ENCODE results near the gene NUDT13. TPM values are rescaled to one million over a fixed set of nuclear protein-coding genes. Genes with fewer than 3 reads are reported as not detected.

NUDT13 gene
- total RNA-seq, 1 donor from 2014 or later, result 2.3 TPM

GRCh38 chr10:73073627-73074026 is 36.6 kb upstream of the NUDT13 start:
- H3K27ac Mint-ChIP-seq (ENCODE audit: unreplicated experiment), result no peak overlapping the region
- no peak for DNase-seq (ENCODE audit: low spot score)
- no peaks in the 10 kb centered on the region for H3K9me3 Mint-ChIP-seq (ENCODE audit: unreplicated experiment)
- H3K27me3 Mint-ChIP-seq (ENCODE audit: unreplicated experiment), result peaks cover 5% of the 10 kb centered on the region
- no peak overlapping the region for H3K4me3 Mint-ChIP-seq (ENCODE audit: unreplicated experiment)
- no peak for TF ChIP-seq CTCF (IDR thresholded peaks at IDR 0.05; ENCODE audit: unreplicated experiment)
- peaks cover 7% of the 10 kb centered on the region for H3K4me1 Mint-ChIP-seq (ENCODE audit: unreplicated experiment)
- H3K36me3 Mint-ChIP-seq (ENCODE audit: low read depth, unreplicated experiment), result no peaks in the 10 kb centered on the region

DNA sequence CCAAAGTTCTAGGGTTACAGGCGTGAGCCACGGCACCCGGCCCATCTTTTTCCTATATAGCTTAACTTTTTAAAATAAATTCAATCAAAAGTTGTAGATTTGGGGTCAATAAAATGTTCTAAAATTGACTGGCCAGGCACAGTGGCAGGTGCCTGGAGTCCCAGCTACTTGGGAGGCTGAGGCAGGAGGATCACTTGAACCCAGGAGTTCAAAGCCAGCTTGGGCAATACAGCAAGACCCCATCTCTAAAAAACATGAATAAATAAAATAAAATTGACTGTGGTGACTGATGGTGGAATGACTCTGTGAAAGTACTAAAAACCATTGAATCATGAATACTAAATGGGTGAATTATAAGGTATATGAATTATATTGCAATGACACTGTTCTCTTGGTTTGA is 34.4 kb upstream of the NUDT13 start:
- Mint-ChIP-seq H3K4me1 (ENCODE audit: unreplicated experiment) (peaks cover 7% of the 10 kb centered on the region), H3K27ac (ENCODE audit: unreplicated experiment) (no peak overlapping the region), H3K27me3 (ENCODE audit: unreplicated experiment) (peaks cover 5% of the 10 kb centered on the region), H3K4me3 (ENCODE audit: unreplicated experiment) (no peak overlapping the region), H3K9me3 (ENCODE audit: unreplicated experiment) (no peaks in the 10 kb centered on the region), H3K36me3 (ENCODE audit: low read depth, unreplicated experiment) (no peaks in the 10 kb centered on the region)
- no peak for TF ChIP-seq CTCF (IDR thresholded peaks at IDR 0.05; ENCODE audit: unreplicated experiment)
- no peak for DNase-seq (ENCODE audit: low spot score)

- TF ChIP-seq CTCF (IDR thresholded peaks at IDR 0.05; ENCODE audit: unreplicated experiment), result no peak
- no peak overlapping the region for H3K4me3 Mint-ChIP-seq (ENCODE audit: unreplicated experiment)
- peaks cover 7% of the 10 kb centered on the region for H3K4me1 Mint-ChIP-seq (ENCODE audit: unreplicated experiment)
- H3K27ac Mint-ChIP-seq (ENCODE audit: unreplicated experiment), result peak overlapping the region; percentile 65
- peaks cover 5% of the 10 kb centered on the region for H3K27me3 Mint-ChIP-seq (ENCODE audit: unreplicated experiment)
- no peaks in the 10 kb centered on the region for H3K36me3 Mint-ChIP-seq (ENCODE audit: low read depth, unreplicated experiment)
- no peaks in the 10 kb centered on the region for H3K9me3 Mint-ChIP-seq (ENCODE audit: unreplicated experiment)
- DNase-seq (ENCODE audit: low spot score), result no peak
Measured at GRCh38 chr10:73076360-73077183, 33.7 kb upstream of the NUDT13 start.

GRCh38 chr10:73079779-73080541 is 30.3 kb upstream of the NUDT13 start:
- peaks cover 7% of the 10 kb centered on the region for H3K4me1 Mint-ChIP-seq (ENCODE audit: unreplicated experiment)
- H3K9me3 Mint-ChIP-seq (ENCODE audit: unreplicated experiment), result no peaks in the 10 kb centered on the region
- H3K4me3 Mint-ChIP-seq (ENCODE audit: unreplicated experiment), result no peak overlapping the region
- no peak overlapping the region for H3K27ac Mint-ChIP-seq (ENCODE audit: unreplicated experiment)
- no peaks in the 10 kb centered on the region for H3K27me3 Mint-ChIP-seq (ENCODE audit: unreplicated experiment)
- no peak for DNase-seq (ENCODE audit: low spot score)
- no peak for TF ChIP-seq CTCF (IDR thresholded peaks at IDR 0.05; ENCODE audit: unreplicated experiment)
- H3K36me3 Mint-ChIP-seq (ENCODE audit: low read depth, unreplicated experiment), result no peaks in the 10 kb centered on the region

- no peak overlapping the region for H3K4me3 Mint-ChIP-seq (ENCODE audit: unreplicated experiment)
- H3K9me3 Mint-ChIP-seq (ENCODE audit: unreplicated experiment), result no peaks in the 10 kb centered on the region
- no peaks in the 10 kb centered on the region for H3K36me3 Mint-ChIP-seq (ENCODE audit: low read depth, unreplicated experiment)
- no peak for TF ChIP-seq CTCF (IDR thresholded peaks at IDR 0.05; ENCODE audit: unreplicated experiment)
- no peak overlapping the region for H3K27ac Mint-ChIP-seq (ENCODE audit: unreplicated experiment)
- no peaks in the 10 kb centered on the region for H3K4me1 Mint-ChIP-seq (ENCODE audit: unreplicated experiment)
- no peaks in the 10 kb centered on the region for H3K27me3 Mint-ChIP-seq (ENCODE audit: unreplicated experiment)
- DNase-seq (ENCODE audit: low spot score), result no peak
Measured at GRCh38 chr10:73083221-73083620, 27.0 kb upstream of the NUDT13 start.

Data from endothelial cell (in vitro differentiated cells).